LNCaP clone FGC (cell line): ENCODE measurements around the gene DENND10.
A peak's percentile ranks its signal among the peaks of the same experiment; 100 is the strongest.

ENCODE experiments used
- DNase-seq: peaks from one replicate; pipeline ENCODE4 v3.0.0-alpha.2; 2011; ENCODE audit warnings: low read depth
- H3K4me3 ChIP-seq: 2 replicates; pipeline ENCODE4 v1.5.1; 2011; ENCODE audit warnings: mild to moderate bottlenecking, low read depth, low read length, control low read depth
- TF ChIP-seq, protein P1 (sequence below): IDR thresholded peaks from 2 replicates; pipeline ENCODE4 v1.5.1; 2012; ENCODE audit warnings: mild to moderate bottlenecking; ENCODE audit not compliant: control insufficient read depth, insufficient read depth; ENCODE audit errors: extremely low read depth

The DENND10 gene, protein sequence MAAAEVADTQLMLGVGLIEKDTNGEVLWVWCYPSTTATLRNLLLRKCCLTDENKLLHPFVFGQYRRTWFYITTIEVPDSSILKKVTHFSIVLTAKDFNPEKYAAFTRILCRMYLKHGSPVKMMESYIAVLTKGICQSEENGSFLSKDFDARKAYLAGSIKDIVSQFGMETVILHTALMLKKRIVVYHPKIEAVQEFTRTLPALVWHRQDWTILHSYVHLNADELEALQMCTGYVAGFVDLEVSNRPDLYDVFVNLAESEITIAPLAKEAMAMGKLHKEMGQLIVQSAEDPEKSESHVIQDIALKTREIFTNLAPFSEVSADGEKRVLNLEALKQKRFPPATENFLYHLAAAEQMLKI

DNA sequence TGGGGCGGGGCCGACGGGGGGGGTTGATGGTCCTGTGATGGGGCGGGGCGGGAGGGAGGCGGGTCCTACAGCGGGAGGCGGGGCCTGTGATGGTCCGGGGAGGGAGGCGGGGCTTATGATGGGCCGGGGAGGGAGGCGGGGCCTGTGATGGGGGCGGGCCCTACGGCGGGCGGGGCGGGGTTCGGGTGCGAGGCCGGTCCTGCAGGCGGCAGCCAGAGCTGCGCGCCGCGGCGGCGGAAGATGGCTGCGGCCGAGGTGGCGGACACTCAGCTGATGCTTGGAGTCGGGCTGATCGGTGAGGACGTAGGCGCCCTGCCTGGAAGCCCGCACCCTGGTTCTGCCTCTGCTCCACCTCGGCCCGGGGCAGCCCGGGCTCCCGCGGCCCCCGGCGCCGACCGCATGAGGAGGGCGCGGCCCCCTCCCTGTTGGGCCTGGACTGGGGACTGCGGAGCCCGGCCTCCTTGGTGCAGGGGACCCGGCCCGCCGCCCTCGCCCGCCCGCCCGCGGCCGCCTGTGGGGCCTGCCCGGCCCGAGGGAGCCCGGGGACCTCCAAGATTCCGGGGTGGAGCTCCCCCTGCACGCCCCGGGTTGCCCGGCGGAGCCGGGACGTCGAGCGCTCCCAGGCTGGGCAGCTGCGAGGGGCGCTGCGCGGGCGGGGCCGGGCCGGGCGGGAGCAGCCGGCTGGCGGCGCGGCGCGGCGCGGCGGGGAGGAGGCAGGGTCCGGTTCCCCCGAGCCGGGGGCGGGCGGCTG, at the start of gene DENND10:
Gene DENND10, plus strand, starts transcription at position 211 of the 751 bp plus-strand sequence. Its CDS starts 30 bp downstream, at position 241.
- H3K4me3 ChIP-seq: peak within 1 kb of the TSS; percentile 74
- TF ChIP-seq, protein P1, sequence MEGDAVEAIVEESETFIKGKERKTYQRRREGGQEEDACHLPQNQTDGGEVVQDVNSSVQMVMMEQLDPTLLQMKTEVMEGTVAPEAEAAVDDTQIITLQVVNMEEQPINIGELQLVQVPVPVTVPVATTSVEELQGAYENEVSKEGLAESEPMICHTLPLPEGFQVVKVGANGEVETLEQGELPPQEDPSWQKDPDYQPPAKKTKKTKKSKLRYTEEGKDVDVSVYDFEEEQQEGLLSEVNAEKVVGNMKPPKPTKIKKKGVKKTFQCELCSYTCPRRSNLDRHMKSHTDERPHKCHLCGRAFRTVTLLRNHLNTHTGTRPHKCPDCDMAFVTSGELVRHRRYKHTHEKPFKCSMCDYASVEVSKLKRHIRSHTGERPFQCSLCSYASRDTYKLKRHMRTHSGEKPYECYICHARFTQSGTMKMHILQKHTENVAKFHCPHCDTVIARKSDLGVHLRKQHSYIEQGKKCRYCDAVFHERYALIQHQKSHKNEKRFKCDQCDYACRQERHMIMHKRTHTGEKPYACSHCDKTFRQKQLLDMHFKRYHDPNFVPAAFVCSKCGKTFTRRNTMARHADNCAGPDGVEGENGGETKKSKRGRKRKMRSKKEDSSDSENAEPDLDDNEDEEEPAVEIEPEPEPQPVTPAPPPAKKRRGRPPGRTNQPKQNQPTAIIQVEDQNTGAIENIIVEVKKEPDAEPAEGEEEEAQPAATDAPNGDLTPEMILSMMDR: no peak
- DNase-seq: no peak

DNA sequence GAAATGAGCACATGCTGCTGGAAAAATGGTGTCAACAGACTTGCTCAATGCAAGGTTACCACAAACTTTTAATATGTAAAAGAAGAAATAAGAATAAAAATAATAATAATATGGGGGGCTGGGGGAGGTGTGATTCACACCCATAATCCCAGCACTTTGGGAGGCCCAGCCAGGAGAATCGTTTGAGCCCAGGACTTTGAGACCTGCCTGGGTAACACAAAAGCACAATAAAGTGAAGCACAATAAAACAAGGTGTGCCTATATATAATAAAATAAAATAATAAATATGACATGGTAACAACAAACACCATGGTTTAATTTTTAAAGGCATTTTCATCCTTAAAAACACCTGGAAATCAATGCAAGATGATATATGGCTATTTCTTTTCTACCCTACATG, 48.4 kb upstream of the DENND10 start:
- no peak for DNase-seq
- TF ChIP-seq, protein P1: no peak
- no peak overlapping the region for H3K4me3 ChIP-seq

DNA sequence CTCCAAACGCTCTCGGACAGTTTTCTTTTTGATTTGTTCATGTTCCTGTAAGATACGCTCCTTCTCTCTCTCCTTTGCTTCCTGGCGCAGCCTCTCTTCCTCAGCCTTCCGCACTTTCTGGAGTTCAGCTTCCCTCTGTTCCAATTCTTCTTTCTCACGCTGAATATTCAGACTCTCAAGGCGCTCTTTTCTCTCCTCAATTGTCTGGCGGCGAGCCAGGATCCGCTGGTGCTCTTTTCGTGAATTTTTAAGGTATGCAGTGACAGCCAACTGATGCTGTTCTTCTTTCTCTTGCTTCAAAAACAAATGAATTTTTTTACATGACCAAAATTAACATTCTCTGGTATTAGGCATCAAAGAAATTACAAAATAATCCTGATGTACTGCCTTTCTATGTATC, 45.9 kb upstream of the DENND10 start:
- DNase-seq: no peak
- TF ChIP-seq, protein P1: no peak
- no peak overlapping the region for H3K4me3 ChIP-seq

DNA sequence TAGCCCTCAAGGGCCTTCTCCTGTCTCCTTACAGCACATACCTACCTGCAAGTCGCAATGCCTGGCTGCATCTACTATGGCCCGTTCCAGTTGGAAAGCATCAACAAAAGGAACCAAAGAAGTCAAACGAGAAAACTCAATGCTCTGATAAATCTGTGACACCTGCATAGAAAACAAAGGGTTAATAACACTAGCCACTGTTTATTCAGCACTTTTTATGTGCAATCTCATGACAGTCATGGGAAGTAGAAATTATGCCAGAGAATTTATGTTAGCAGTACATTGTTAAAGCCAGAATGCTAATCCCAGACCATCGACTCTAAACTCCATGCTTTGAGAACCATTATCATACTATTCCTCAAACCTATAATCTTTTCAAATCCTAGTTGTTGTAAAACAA, 44.4 kb upstream of the DENND10 start:
- TF ChIP-seq, protein P1: no peak

DNA sequence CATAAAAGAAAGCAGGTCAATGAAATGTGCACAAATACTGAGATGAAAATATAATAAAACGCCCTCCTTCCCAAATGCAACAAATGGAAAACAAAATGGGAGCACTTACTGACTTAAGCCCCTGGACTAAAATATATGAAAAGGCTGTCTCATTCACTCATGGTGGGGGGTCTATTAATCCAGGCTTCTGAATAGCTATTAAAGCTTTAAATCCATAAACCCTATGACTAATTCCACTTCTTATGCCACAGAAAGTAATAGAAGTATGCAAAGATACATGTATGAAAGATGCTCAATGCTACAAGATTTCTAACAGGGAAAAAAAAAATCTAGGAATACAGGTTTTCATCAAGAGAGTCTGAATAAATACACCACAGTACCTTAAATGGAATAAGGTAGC, 43.8 kb upstream of the DENND10 start:
- TF ChIP-seq, protein P1: no peak
- no peak for DNase-seq

More for the DNA sequence above, 44.4 kb upstream of the DENND10 start:
- peak; percentile 54 for DNase-seq
- H3K4me3 ChIP-seq: no peak overlapping the region

DNA sequence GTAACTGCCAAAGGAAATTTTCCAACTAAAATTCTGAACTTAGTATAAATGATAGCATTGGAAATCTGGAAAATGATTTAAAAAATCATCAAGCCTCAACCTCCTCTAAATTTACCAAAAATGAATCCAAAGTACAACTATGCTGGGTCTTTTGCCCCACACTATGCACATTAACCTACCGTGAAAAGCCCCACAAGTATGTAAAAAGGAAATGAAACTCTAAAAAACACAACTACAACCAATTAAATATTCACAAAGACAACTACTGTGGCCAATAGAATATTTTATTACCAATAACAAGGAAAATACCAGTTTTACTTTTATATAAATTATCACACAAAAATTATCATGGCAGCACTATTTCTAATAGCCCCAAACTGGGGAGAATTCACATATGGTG, 42.6 kb upstream of the DENND10 start:
- H3K4me3 ChIP-seq: no peak overlapping the region
- no peak for DNase-seq
- TF ChIP-seq, protein P1: no peak

More for the DNA sequence above, 43.8 kb upstream of the DENND10 start:
- no peak overlapping the region for H3K4me3 ChIP-seq
